IMR-90 (cell line): ENCODE data around the gene FBXL7. TPM values are rescaled to one million over a fixed set of nuclear protein-coding genes. Genes with fewer than 3 reads are reported as not detected.

ENCODE experiments used
- ATAC-seq: fragments of 200-7000 bp; cut with Tn5 transposase; 2 replicates; pipeline ENCODE4 v1.9.1; 2020; ENCODE audit warnings: low read depth, mild to moderate bottlenecking, moderate library complexity
- BruUV-seq: library from RNA; stranded (reverse); fragments of 400-500 nt; replicated peaks from 2 replicates; lab custom pipeline; 2021; lab: Mats Ljungman, UMichigan
- CTCF ChIA-PET: fragments of 300-600 bp; formaldehyde crosslinking; extraction: SDS; loops from one replicate; lab custom pipeline; 2021; ENCODE audit warnings: antibody characterized with exemption; lab: Yijun Ruan, JAX
- POLR2A ChIA-PET: fragments of 300-600 bp; sonication (Branson Sonifier 250); formaldehyde crosslinking; loops from one replicate; lab custom pipeline; 2022; ENCODE audit warnings: antibody characterized with exemption; ENCODE audit not compliant: unreplicated experiment; lab: Charles Lee
- DNase-seq: peaks from one replicate; pipeline ENCODE4 v3.0.0; 2013
- H2AFZ ChIP-seq: replicated peaks from 2 replicates; pipeline ENCODE3; 2013; ENCODE audit warnings: low read length, mild to moderate bottlenecking; ENCODE audit not compliant: poor library complexity
- H2AK5ac ChIP-seq: 2 replicates; pipeline ENCODE4 v1.6.1; 2013; ENCODE audit warnings: low read depth, low read length, inconsistent platforms
- H2AK9ac ChIP-seq: replicated peaks from 2 replicates; pipeline ENCODE3; 2013; ENCODE audit warnings: mild to moderate bottlenecking, low read depth, low read length, moderate library complexity; ENCODE audit not compliant: poor library complexity
- H2BK120ac ChIP-seq: 2 replicates; pipeline ENCODE4 v1.6.1; 2013; ENCODE audit warnings: low read depth, low read length, inconsistent platforms
- H2BK15ac ChIP-seq: 3 replicates; pipeline ENCODE4 v1.6.1; 2013; ENCODE audit warnings: low read depth, low read length, inconsistent platforms
- H2BK20ac ChIP-seq: 2 replicates; pipeline ENCODE4 v1.6.1; 2013; ENCODE audit warnings: low read depth, mild to moderate bottlenecking, inconsistent platforms, low read length, moderate library complexity
- H2BK5ac ChIP-seq: 2 replicates; pipeline ENCODE4 v1.6.1; 2013; ENCODE audit warnings: mild to moderate bottlenecking, low read depth, low read length, inconsistent platforms; ENCODE audit not compliant: poor library complexity, severe bottlenecking
- H3K14ac ChIP-seq: replicated peaks from 2 replicates; pipeline ENCODE4 v1.6.1; 2013; ENCODE audit warnings: low read depth, low read length, inconsistent platforms
- H3K18ac ChIP-seq: 2 replicates; pipeline ENCODE4 v1.6.1; 2013; ENCODE audit warnings: low read depth, low read length, control low read depth
- H3K23ac ChIP-seq: 2 replicates; pipeline ENCODE4 v1.6.1; 2013; ENCODE audit warnings: low read depth, low read length, inconsistent platforms
- H3K27ac ChIP-seq: 2 replicates; pipeline ENCODE4 v1.5.1; 2013; ENCODE audit warnings: mild to moderate bottlenecking, control low read depth, low read length; ENCODE audit not compliant: insufficient read depth
- H3K27me3 ChIP-seq: 2 replicates; pipeline ENCODE4 v1.6.1; 2013; ENCODE audit warnings: low read length; ENCODE audit not compliant: control insufficient read depth, insufficient read depth
- H3K36me3 ChIP-seq: 2 replicates; pipeline ENCODE4 v1.6.1; 2013; ENCODE audit warnings: low read length, mixed read lengths; ENCODE audit not compliant: control insufficient read depth, insufficient read depth
- H3K4ac ChIP-seq: 2 replicates; pipeline ENCODE4 v1.6.1; 2013; ENCODE audit warnings: low read depth, low read length, inconsistent platforms
- H3K4me1 ChIP-seq: 2 replicates; pipeline ENCODE4 v1.6.1; 2013; ENCODE audit warnings: low read length, mixed read lengths; ENCODE audit not compliant: control insufficient read depth, insufficient read depth
- H3K4me2 ChIP-seq: 2 replicates; pipeline ENCODE4 v1.6.1; 2013; ENCODE audit warnings: low read depth, mild to moderate bottlenecking, control low read depth, low read length, moderate library complexity
- H3K4me3 ChIP-seq: 2 replicates; pipeline ENCODE4 v1.5.1; 2013; ENCODE audit warnings: low read depth, mild to moderate bottlenecking, control low read depth, low read length, moderate library complexity; ENCODE audit not compliant: insufficient read depth
- H3K56ac ChIP-seq: 2 replicates; pipeline ENCODE4 v1.6.1; 2013; ENCODE audit warnings: low read length, inconsistent platforms; ENCODE audit not compliant: insufficient read depth; ENCODE audit errors: extremely low read depth
- H3K79me1 ChIP-seq, 2 experiments: 2 replicates each; pipeline ENCODE4 v1.6.1; 2013; ENCODE audit warnings: low read length in 2 of 2, inconsistent platforms in 1 of 2, low read depth in 1 of 2
- H3K9ac ChIP-seq: 2 replicates; pipeline ENCODE4 v1.6.1; 2013; ENCODE audit warnings: low read depth, low read length, control low read depth
- H3K9me1 ChIP-seq: 2 replicates; pipeline ENCODE4 v1.6.1; 2013; ENCODE audit warnings: low read length, inconsistent platforms; ENCODE audit not compliant: insufficient read depth
- H3K9me3 ChIP-seq: 2 replicates; pipeline ENCODE4 v1.6.1; 2013; ENCODE audit warnings: low read length; ENCODE audit not compliant: control insufficient read depth, insufficient read depth
- H4K20me1 ChIP-seq: 2 replicates; pipeline ENCODE4 v1.6.1; 2013; ENCODE audit warnings: low read length, inconsistent platforms; ENCODE audit not compliant: insufficient read depth
- H4K5ac ChIP-seq: 2 replicates; pipeline ENCODE4 v1.6.1; 2013; ENCODE audit warnings: mild to moderate bottlenecking, low read depth, low read length, control low read depth
- H4K8ac ChIP-seq, 2 experiments: 2 replicates each; pipeline ENCODE4 v1.6.1; 2013; ENCODE audit warnings: low read depth in 2 of 2, low read length in 2 of 2, control low read depth in 1 of 2, inconsistent platforms in 1 of 2
- H4K91ac ChIP-seq: 2 replicates; pipeline ENCODE4 v1.6.1; 2013; ENCODE audit warnings: low read depth, low read length, inconsistent platforms; ENCODE audit not compliant: insufficient read depth
- BHLHE40 ChIP-seq: fragments of 150-350 bp; IDR thresholded peaks from 2 replicates; pipeline ENCODE4 v1.6.1; 2016; ENCODE audit warnings: mild to moderate bottlenecking, low read depth, low read length
- CEBPB ChIP-seq: IDR thresholded peaks from 2 replicates; pipeline ENCODE4 v1.6.1; 2012; ENCODE audit warnings: low read depth, low read length, improper control_type of control experiment
- CHD1 ChIP-seq: IDR thresholded peaks from 2 replicates; pipeline ENCODE4 v1.6.1; 2012; ENCODE audit warnings: low read depth, low read length, improper control_type of control experiment
- CTCF ChIP-seq: conservative IDR thresholded peaks from 2 replicates; pipeline ENCODE4 v1.5.1; 2012; ENCODE audit warnings: mild to moderate bottlenecking, low read depth, low read length, improper control_type of control experiment
- FOS ChIP-seq: fragments of 150-350 bp; IDR thresholded peaks from 2 replicates; pipeline ENCODE4 v1.6.1; 2016; ENCODE audit warnings: low read depth, low read length
- MAZ ChIP-seq: IDR thresholded peaks from 2 replicates; pipeline ENCODE4 v1.6.1; 2012; ENCODE audit warnings: low read depth, mild to moderate bottlenecking, low read length, improper control_type of control experiment, moderate library complexity, borderline replicate concordance
- MXI1 ChIP-seq: IDR thresholded peaks from 2 replicates; pipeline ENCODE4 v1.6.1; 2012; ENCODE audit warnings: low read depth, mild to moderate bottlenecking, low read length, moderate library complexity, borderline replicate concordance
- POLR2A ChIP-seq: IDR thresholded peaks from 2 replicates; pipeline ENCODE4 v1.6.1; 2012; ENCODE audit warnings: mild to moderate bottlenecking, low read depth, low read length
- RAD21 ChIP-seq: IDR thresholded peaks from 2 replicates; pipeline ENCODE4 v1.6.1; 2012; ENCODE audit warnings: low read length, improper control_type of control experiment
- RCOR1 ChIP-seq: IDR thresholded peaks from 2 replicates; pipeline ENCODE4 v1.6.1; 2012; ENCODE audit warnings: mild to moderate bottlenecking, low read length, improper control_type of control experiment; ENCODE audit not compliant: insufficient replicate concordance
- RFX5 ChIP-seq: IDR thresholded peaks from 2 replicates; pipeline ENCODE4 v1.8.0; 2012; ENCODE audit warnings: low read depth, mild to moderate bottlenecking, low read length, moderate library complexity
- SMC3 ChIP-seq: fragments of 150-350 bp; IDR thresholded peaks from 2 replicates; pipeline ENCODE4 v1.6.1; 2016; ENCODE audit warnings: low read depth, mild to moderate bottlenecking, antibody characterized with exemption, low read length, moderate library complexity
- USF2 ChIP-seq: fragments of 150-350 bp; IDR thresholded peaks from 2 replicates; pipeline ENCODE4 v1.6.1; 2017; ENCODE audit warnings: mild to moderate bottlenecking, antibody characterized with exemption, low read length, low read depth
- WGBS, 2 experiments: methylation state at CpG; one replicate each; pipeline versions ENCODE4 v1.1.5 to v1.1.7; 2013; ENCODE audit warnings: missing lambda C conversion rate in 2 of 2; ENCODE audit not compliant: insufficient read length in 1 of 2; ENCODE audit errors: extremely low coverage in 2 of 2; 5-methylcytosine and 5-hydroxymethylcytosine counted together
- dilution Hi-C: fragments of 300-500 bp; cut with HindIII; formaldehyde crosslinking; loops from one replicate; pipeline ENCODE4 v1.14.3; 2018; ENCODE audit warnings: low sequenced_read_pairs; ENCODE audit not compliant: unreplicated experiment
- in situ Hi-C: fragments of 300-500 bp; cut with MboI; formaldehyde crosslinking; loops from 3 replicates; pipeline ENCODE4 v1.14.3; 2019; ENCODE audit warnings: low sequenced_read_pairs, inconsistent platforms, mixed read lengths
- intact Hi-C: fragments of 100-400 bp; cut with micrococcal nuclease; formaldehyde crosslinking; loops from 2 replicates; pipeline ENCODE4 v1.10.0; 2022
- polyA plus RNA-seq, 3 experiments: library from polyadenylated mRNA; depleted of rRNA; stranded (reverse); fragments of >200 nt; gene quantifications; 2 replicates each; pipeline ENCODE4 v1.2.3, GENCODE V29; 2012; ENCODE audit warnings: low replicate concordance in 1 of 3
- total RNA-seq: library from RNA; depleted of rRNA; stranded (reverse); fragments of >200 nt; gene quantifications from 2 replicates; pipeline ENCODE4 v1.2.3, GENCODE V29; 2012

The FBXL7 gene
- total and polyA plus RNA-seq, 2 of the 4 experiments (the other 2 are of a cell fraction): 4.1 to 10.2 TPM

GRCh38 chr5:15558240-15558639 is 58.3 kb downstream of the FBXL7 start:
- no TSS peak for BruUV-seq
- intact Hi-C loops (no loop called here), dilution Hi-C loops (no loop called here), in situ Hi-C loops (no loop called here)
- Histone ChIP-seq H3K9ac (no peak overlapping the region), H4K5ac (no peak overlapping the region), H3K27ac (no peak overlapping the region), H3K4ac (no peak overlapping the region), H3K18ac (no peak overlapping the region), H3K79me1 (peaks cover 4 to 11% of the 10 kb centered on the region in 2 experiments; a peak in 3 of 4 replicates), H2BK15ac (no peak overlapping the region), H4K20me1 (no peaks in the 10 kb centered on the region), H2AFZ (no peak overlapping the region), H3K36me3 (no peaks in the 10 kb centered on the region), H3K9me3 (no peaks in the 10 kb centered on the region), H3K14ac (no peak overlapping the region), H3K27me3 (no peaks in the 10 kb centered on the region), H2AK9ac (no peak overlapping the region), H4K8ac (no peak overlapping the region), H3K56ac (no peak overlapping the region), H3K23ac (no peak overlapping the region), H4K91ac (no peak overlapping the region), H3K4me3 (no peak overlapping the region), H2BK120ac (no peak overlapping the region), H2BK20ac (no peak overlapping the region), H2AK5ac (no peak overlapping the region), H3K4me1 (no peaks in the 10 kb centered on the region), H2BK5ac (no peak overlapping the region), H3K4me2 (no peak overlapping the region), H3K9me1 (no peaks in the 10 kb centered on the region)
- DNase-seq (no peak), ATAC-seq (no peak)
- POLR2A ChIA-PET: no interaction called here
- WGBS, 2 experiments: no CpG with 5 or more reads among the region's 2 CpGs
- CTCF ChIA-PET: no interaction called here
- TF ChIP-seq MXI1 (no peak), BHLHE40 (no peak), CTCF (no peak), CHD1 (no peak), MAZ (no peak), SMC3 (no peak), FOS (no peak), RAD21 (no peak), USF2 (no peak), POLR2A (no peak), RCOR1 (no peak), CEBPB (no peak), RFX5 (no peak)
